ENCODE measurements around the gene ACSM4.

Gene ACSM4

DNA sequence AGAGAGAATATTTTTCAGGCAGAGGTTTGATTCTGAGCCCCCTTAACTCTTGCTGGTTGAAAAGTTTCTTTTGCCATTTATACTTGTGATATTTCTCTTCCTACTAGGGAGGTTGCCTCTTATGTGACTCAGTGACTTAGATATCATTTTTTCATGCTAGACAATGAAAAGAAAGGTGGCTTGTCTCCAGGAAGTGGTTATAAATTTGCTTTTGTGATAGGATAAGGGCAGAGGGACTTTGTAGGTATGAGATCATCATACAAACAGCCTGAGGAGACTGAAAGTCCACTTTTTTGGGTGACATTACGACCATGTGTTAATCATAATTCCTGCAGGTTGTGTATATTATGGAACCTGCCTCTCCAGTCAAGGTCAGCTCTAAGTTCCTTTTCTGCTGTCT, 35.8 kb downstream of the ACSM4 start:
- DNase-seq, result no peak

DNA sequence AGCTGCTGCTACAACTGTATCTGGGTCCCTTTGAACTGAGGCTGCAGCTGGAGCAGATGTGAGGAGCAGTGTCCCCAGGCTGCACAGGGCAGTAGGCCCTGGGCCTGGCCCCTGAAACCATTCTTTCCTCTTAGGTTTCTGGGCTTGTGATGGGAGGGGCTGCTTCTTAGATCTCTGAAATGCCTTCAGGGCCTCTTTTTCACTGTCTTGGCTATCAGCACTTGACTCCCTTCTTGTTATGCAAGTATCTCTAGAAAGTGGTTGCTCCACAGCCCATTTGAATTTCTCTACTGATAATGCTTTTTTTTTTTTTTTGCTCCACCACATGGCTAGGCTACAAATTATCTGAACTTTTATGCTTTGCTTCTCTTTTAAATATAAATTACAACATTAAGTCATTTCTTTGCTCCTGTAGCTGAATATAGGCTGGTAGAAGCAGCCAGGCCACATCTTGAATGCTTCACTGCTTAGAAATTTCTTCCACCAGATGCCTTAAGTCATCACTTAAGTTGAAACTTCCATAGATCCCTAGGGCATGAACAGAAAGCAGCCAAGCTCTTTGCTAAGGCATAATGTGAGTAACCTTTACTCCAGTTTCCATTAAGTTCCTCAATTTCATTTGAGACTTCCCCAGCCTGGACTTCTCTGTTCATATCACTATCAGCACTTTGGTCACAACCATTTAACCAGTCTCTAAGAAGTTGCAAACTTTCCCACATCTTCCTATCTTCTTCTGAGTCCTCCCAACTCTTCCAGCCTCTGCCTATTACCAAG, 41.1 kb downstream of the ACSM4 start:
- DNase-seq, result no peak

DNA sequence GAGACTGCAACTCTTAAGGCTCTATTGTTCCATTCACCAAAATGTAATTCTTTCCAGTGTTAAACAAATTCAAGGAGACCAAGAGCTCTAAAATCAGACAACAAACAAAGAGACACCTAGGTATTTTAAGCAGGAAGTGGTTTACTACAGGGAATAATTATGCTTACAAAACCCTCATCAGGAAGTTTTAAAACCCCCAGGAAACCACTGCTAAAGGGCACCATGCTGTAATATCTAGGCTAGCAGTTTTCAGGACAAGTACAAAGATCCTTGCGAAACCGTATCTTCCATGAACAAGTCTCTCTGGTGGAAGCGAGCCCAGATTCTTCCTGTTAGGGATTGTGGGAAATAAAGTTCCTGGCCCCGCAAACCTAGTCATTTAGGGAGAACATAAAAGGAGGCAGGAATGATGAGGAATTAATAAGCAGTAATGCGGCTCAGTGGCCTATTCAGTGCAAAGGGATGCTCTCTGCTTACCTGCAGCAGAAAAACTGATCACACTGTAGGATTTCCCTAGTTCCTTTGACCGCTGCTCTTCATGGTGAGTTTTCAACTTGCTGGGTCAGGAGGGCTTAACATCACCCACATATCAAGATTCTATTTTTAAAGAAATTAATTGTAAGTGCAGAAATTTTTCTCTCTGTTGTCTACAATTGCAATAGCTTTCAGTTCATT, 42.8 kb downstream of the ACSM4 start:
- no peak for DNase-seq

DNA sequence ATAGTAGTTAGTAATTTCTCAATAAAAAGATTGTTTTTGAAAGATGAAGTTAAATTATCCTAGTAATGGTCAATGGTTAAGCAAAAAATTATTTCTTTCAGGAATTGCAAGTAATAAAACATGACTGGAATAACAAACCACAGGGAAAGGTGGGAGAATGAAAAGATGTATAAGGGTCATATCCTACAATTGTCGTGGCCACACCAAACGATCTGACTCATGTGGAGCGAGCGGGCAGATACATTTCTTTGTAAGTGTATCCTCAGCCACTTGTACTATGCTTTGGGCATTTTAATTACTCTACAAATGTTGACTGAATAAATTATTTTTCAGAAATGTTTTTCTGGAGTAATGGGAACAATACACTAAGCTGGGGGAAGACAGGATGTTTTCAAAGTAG, 45.5 kb downstream of the ACSM4 start:
- no peak for DNase-seq

DNA sequence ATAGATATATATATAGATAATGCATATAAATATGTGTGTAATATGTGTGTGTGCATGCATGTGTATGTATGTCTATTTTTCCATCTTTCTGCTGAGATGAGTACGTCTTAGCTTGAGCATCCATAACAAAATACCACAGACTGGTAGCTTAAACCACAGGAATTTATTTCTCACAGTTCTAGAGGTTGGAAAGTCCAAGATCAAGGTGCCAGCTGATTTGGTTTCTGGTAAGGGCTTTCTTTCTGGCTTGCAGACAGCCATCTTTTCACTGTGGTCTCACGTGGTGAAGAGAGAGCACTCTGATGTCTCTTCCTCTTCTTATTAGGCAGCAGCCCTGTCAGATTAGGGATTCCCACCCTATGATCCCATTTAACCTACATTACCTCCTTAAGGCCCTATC, 47.3 kb downstream of the ACSM4 start:
- no peak for DNase-seq

DNA sequence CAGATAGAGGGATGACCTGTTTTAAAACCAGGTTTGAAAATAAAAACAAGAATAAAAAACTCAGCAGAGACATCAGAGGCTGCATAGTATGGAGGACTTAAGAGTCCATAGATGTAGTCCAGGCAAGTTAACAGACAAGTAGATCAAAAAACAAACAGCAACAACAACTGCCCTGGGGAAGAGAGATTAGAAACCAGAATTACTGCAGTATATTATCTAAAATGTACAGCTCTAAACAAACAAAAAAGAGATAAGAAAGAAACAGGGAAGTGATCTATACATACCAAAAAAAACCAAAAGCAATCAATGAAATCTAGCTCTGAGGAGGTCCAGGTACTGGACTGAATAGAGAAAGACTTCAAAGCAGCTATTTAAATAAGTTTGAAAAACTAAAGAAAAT, 48.8 kb downstream of the ACSM4 start:
- no peak for DNase-seq

DNA sequence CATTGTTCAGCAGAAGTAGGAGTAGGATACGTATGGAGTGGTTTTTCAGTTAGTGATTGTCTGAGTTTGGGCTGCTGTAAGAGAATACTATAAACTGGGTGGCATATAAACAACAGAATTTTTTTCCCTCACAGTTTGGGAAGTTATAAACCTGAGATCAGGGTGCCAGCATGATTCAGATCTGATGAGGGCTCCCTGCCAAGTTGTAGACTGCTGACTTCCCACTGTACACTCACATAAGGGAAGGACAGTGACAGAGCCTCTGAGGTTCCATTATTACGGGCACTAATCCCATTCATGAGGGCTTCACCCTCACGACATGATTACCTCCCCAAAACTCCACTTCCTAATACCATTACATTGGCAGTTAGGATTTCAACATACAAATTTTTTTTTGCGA, 50.7 kb downstream of the ACSM4 start:
- no peak for DNase-seq

DNA sequence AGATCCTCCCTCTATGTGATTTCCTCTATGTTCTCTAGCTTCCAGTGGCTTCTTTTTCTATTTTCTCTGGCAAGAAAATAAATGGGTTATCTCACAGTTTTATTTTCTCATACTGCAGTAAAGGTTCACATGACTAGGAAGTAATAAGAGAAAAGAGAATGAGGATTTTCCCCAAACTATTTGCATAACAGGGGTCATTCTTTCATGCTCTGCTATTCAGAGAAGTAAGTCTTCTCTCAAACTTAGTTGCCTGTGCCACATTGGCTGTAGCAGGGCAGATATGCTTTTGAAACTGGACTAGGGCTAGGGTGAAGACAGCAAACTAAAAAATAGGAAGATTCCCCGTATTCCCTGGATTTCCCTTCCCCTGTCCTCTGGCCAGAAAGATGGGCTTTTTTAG, 57.4 kb downstream of the ACSM4 start:
- DNase-seq, result no peak

DNA sequence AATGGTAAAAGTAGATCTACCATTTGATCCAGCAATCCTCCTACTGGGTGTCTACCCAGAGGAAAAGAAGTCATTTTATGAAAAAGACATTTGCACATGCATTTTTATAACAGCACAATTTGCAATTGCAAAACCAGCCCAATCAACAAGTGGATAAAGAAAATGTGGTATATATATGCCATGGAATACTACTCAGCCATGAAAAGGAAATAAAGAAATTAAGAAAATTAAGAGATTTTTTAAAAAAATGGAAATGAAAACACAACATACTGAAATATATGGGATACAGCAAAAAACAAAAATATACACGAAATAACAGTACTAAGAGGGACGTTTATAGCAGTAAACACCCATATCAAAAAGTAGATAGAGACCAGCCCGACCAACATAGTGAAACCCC, 58.9 kb downstream of the ACSM4 start:
- DNase-seq, result no peak

DNA sequence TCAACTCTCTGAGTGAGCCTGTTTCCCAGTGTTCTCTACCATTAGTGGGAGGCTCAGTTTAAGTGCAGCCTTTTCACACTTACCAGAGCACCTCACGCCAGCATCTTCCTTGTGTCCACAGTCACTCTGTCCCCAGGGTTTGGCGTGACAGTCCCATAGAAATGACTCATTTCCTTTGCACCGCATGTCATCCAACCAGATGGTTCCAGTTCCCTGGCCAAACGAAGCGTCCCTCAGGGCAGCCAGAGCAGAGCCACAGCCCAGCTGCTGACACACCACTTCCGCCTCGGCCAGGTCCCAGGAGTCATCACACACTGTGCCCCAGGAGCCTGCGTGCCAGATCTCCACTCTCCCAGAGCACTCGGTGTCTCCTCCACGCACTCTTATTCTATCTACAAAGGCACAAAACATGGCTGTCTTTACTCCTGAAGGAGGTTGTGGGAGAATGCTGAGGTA, 65.4 kb downstream of the ACSM4 start:
- DNase-seq, result no peak

DNA sequence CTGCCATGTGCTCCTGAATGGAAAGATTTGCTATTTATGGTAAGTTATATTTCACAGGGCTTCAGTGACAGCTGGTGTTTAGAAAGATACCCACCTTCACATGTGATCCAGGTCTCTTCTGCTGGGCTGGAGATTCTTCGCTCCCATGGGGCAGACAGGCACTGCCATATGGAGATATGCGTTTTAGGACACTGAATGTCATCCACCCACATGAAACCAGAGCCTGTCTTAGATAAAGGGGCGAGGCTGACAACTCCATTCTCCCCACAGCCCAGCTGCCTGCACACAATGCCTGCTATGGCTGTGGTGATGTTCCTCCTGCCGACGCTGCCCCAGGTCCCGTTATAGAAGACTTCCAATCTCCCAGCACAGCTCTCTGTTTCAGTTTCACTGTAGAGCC, 69.4 kb downstream of the ACSM4 start:
- no peak for DNase-seq

DNA sequence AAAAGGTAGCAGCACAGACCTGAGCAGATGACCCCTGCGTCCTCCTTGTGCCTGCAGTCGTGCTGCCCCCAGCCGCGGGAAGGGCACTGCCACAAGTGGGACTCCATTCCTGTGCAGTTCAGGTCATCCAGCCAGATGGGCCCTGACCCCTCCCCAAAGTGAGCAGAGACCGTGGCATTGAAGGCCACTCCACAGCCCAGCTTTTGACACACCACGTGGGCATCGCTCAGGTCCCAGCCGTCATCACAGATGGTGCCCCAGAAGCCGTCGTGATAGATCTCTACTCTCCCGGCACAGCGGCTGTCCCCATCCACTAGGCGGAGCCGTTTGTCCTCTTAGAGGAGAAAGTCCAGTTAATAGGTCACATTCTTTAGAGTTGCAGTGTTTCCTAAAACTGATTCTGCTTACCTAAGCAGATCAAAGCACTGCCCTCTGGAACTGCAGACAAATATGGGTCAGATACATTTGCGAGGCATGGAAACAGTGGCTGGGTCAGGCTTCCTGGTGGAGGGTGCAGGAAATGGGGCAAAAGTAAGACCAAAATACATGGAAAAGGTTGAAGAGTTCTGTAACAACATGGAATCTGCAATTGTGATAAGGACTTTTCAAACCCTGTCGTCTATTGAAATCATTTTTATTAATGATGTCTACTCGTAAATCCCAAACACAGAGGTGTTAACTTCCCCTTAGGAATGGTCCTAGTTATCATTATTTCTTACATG, 70.7 kb downstream of the ACSM4 start:
- DNase-seq, result no peak

DNA sequence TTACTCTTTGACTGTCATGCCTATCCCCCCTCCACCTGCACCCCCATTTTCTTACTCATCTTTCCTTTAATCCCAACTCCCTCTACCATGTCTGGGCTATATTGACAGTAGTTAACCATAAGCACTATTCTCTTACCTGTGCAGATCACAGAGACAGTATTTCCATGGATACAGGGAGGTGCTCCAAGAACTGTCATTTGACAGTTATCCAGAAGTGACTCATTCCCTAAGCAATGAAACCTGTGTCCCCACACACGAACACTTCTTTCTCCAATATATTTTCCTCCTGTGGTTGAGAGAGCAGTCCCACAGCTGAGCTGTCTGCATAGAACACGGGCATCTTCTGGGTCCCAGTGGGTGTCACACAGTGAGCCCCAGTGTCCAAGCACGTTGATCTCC, 71.3 kb downstream of the ACSM4 start:
- DNase-seq, result no peak

DNA sequence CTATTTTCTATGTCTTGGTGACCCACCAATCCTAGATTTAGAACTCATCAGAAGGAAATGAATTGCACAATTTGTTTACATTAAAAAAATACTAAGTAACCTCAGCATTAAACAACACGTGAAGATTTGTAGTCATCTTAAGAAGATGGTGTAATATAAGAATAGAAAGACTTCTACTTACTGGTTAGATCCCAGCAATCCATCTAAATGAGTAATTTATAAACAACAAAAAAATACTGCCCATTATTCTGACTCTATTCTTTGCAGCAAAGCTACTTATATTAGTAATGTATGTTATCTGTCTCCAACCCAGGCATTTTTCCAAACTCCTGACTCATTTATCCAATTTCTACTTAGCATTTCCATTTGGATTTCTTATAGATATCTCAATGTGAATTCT, 72.3 kb downstream of the ACSM4 start:
- DNase-seq, result no peak
